Transverse colon (tissue), 4 donors: Measurements from ENCODE around the gene CHMP6. TPM values are rescaled to one million over a fixed set of nuclear protein-coding genes. Genes with fewer than 3 reads are reported as not detected.

Experiments
- DNase-seq: peaks from one replicate; pipeline ENCODE4 v3.0.0-alpha.2; 2019
- H3K27ac ChIP-seq, 4 donors: fragments of 200-600 bp; sonication (generic); 2 replicates each; pipeline ENCODE4 v1.5.1; 2016 to 2018; ENCODE audit warnings: inconsistent platforms in 4 of 4
- H3K27me3 ChIP-seq: fragments of 200-600 bp; sonication (generic); 2 replicates; pipeline ENCODE4 v1.5.1; 2017; ENCODE audit warnings: inconsistent platforms
- H3K36me3 ChIP-seq, 4 donors: fragments of 200-600 bp; sonication (generic); 2 replicates each; pipeline ENCODE4 v1.5.1; 2017 to 2019; ENCODE audit warnings: inconsistent platforms in 4 of 4
- H3K4me1 ChIP-seq, 4 donors: fragments of 200-600 bp; sonication (generic); 2 replicates each; pipeline ENCODE4 v1.5.1; 2017 to 2020; ENCODE audit warnings: inconsistent platforms in 4 of 4
- H3K4me3 ChIP-seq, 4 donors: fragments of 200-600 bp; sonication (generic); 1 replicate in 1 of 4; 2 replicates in 3 of 4; pipeline versions ENCODE4 v1.5.1 to v1.6.1; 2017 to 2019; ENCODE audit warnings: inconsistent platforms in 4 of 4
- H3K9me3 ChIP-seq, 2 donors: fragments of 200-600 bp; sonication (generic); 2 replicates each; pipeline ENCODE4 v1.5.1; 2017 to 2019; ENCODE audit warnings: inconsistent platforms in 2 of 2
- EP300 ChIP-seq: sonication (generic); formaldehyde crosslinking; IDR thresholded peaks from one replicate; pipeline ENCODE4 v1.6.1; 2017; ENCODE audit warnings: antibody characterized with exemption, low read depth
- POLR2A ChIP-seq: fragments of 450-650 bp; IDR thresholded peaks from one replicate; pipeline ENCODE4 v1.6.1; 2016; ENCODE audit warnings: antibody characterized with exemption, mild to moderate bottlenecking, moderate library complexity
- POLR2AphosphoS5 ChIP-seq, 3 donors: sonication (generic); formaldehyde crosslinking; IDR thresholded peaks; one replicate each; pipeline ENCODE4 v1.6.1; 2016; ENCODE audit warnings: antibody characterized with exemption in 3 of 3
- WGBS, 2 donors: methylation state at CpG; one replicate each; pipeline ENCODE4 v1.1.5; 2018; ENCODE audit warnings: low coverage in 1 of 2; 5-methylcytosine and 5-hydroxymethylcytosine counted together
- in situ Hi-C, 4 donors: fragments of 200-750 bp; cut with MboI; loops; one replicate each; pipeline versions ENCODE4 v1.15.0 to v1.15.1; 2017; ENCODE audit warnings: low sequenced_read_pairs in 3 of 4, low pct_ligation_motif_present in 1 of 4, low pct_unique_long_range_greater_than_20kb in 1 of 4
- intact Hi-C: fragments of 100-400 bp; cut with DNase I; formaldehyde crosslinking; loops from one replicate; pipeline ENCODE4 v1.15.1; 2023; ENCODE audit warnings: low total_unique reads
- total RNA-seq, 4 donors: library from RNA; depleted of rRNA; stranded (reverse); fragments of >200 nt; gene quantifications; one replicate each; pipeline ENCODE4 v1.1.0, GENCODE V29; 2016
- TF ChIP-seq, protein P1 (sequence below), 5 experiments: fragments of 200-600 bp in 3 of 5; fragments of 450-650 bp in 2 of 5; sonication (generic) in 3 of 5; IDR thresholded peaks; 1 replicate in 2 of 5; 2 replicates in 3 of 5; pipeline ENCODE4 v1.5.1; 2016 to 2017; ENCODE audit warnings: antibody characterized with exemption in 5 of 5, inconsistent platforms in 3 of 5, mild to moderate bottlenecking in 2 of 5, moderate library complexity in 1 of 5

CHMP6 gene
- total RNA-seq, 4 donors from 2014 or later = 38.6 to 107 (median 41.7) TPM

DNA sequence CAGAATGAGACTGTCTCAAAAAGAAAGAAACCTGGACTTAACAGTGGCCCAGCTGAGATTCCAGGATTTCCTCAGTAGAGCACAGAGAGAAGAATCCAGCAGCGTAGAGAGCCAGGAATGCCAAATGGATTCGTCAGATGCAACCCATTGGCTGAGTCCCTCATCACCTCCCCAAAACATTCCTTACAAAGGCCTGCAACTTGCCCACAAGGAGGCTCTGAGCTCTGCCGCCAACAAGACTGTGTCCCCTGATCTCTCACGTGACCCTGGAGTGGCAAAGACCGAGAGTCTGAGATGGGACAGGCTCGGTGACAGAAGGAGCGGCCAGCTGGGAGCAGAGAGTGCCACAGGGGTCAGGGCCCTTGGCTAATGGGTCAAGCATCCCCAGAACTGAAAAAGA lies 6.9 kb upstream of the CHMP6 start:
- H3K4me1 ChIP-seq = peaks cover 3 to 23% (median 22%) of the 10 kb centered on the region in 4 donors
- H3K4me3 ChIP-seq = no peak overlapping the region
- no peak for TF ChIP-seq EP300
- TF ChIP-seq, protein P1, sequence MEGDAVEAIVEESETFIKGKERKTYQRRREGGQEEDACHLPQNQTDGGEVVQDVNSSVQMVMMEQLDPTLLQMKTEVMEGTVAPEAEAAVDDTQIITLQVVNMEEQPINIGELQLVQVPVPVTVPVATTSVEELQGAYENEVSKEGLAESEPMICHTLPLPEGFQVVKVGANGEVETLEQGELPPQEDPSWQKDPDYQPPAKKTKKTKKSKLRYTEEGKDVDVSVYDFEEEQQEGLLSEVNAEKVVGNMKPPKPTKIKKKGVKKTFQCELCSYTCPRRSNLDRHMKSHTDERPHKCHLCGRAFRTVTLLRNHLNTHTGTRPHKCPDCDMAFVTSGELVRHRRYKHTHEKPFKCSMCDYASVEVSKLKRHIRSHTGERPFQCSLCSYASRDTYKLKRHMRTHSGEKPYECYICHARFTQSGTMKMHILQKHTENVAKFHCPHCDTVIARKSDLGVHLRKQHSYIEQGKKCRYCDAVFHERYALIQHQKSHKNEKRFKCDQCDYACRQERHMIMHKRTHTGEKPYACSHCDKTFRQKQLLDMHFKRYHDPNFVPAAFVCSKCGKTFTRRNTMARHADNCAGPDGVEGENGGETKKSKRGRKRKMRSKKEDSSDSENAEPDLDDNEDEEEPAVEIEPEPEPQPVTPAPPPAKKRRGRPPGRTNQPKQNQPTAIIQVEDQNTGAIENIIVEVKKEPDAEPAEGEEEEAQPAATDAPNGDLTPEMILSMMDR (IDR thresholded peaks at IDR 0.05) = peak in 2 of 5 experiments; percentile 14 to 32
- TF ChIP-seq POLR2AphosphoS5 (IDR thresholded peaks at IDR 0.05) = peak in 1 of 3 donors; percentile 24
- TF ChIP-seq POLR2A = no peak
- no peak for DNase-seq
- no peaks in the 10 kb centered on the region for H3K9me3 ChIP-seq
- in situ Hi-C loops (loop anchor here in 2 of 4 donors (10.0 kb wide), 2 partner anchors 550 to 560 kb away; no protein-coding TSS in a partner anchor), intact Hi-C loops (loop anchor here (5.0 kb wide), 2 partner anchors 48 to 122 kb away; no protein-coding TSS in a partner anchor)
- 57% methylated on average over 7 of the region's 7 CpGs; no CpG with 5 or more reads in 1 of the 2 donors for WGBS, 2 donors
- H3K27ac ChIP-seq = peak overlapping the region; percentile 41 to 64 (median 59)
- peaks cover 16% of the 10 kb centered on the region for H3K27me3 ChIP-seq
- no peaks in the 10 kb centered on the region for H3K36me3 ChIP-seq

DNA sequence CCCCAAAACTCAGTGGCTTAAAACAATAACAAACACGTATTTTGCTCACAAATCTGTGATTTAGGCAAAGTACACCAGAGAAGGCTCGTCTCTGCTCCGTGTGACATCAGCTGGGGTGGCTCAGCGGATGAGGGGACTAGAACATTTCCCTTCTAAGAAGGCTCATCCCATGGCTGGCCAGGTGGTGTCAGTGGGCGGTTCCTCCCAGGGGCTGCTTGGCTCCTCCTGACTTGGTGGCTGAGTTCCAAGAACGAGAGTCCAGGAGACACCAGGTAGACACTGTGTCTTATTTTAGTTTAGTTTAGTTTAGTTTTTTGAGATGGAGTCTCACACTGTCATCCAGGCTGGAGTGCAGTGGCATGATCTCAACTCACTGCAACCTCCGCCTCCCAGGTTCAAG lies 5.6 kb upstream of the CHMP6 start:
- no peak for DNase-seq
- TF ChIP-seq POLR2AphosphoS5 (IDR thresholded peaks at IDR 0.05) = no peak
- no peak for TF ChIP-seq EP300
- TF ChIP-seq, protein P1 (IDR thresholded peaks at IDR 0.05) = no peak
- TF ChIP-seq POLR2A = no peak
- Histone ChIP-seq H3K4me3 (no peak overlapping the region), H3K9me3 (no peaks in the 10 kb centered on the region), H3K4me1 (peaks cover 5 to 24% (median 21%) of the 10 kb centered on the region in 4 donors), H3K27me3 (peaks cover 12% of the 10 kb centered on the region), H3K36me3 (no peaks in the 10 kb centered on the region), H3K27ac (no peak overlapping the region)
- intact Hi-C loops = loop anchor here (5.0 kb wide), 1 partner anchor 46 kb away; no protein-coding TSS in a partner anchor
- in situ Hi-C loops = loop anchor here in 2 of 4 donors (10.0 kb wide), 2 partner anchors 551 to 561 kb away; no protein-coding TSS in a partner anchor
- WGBS, 2 donors = 70 to 100% methylated on average over 1 to 7 of the region's 7 CpGs

DNA sequence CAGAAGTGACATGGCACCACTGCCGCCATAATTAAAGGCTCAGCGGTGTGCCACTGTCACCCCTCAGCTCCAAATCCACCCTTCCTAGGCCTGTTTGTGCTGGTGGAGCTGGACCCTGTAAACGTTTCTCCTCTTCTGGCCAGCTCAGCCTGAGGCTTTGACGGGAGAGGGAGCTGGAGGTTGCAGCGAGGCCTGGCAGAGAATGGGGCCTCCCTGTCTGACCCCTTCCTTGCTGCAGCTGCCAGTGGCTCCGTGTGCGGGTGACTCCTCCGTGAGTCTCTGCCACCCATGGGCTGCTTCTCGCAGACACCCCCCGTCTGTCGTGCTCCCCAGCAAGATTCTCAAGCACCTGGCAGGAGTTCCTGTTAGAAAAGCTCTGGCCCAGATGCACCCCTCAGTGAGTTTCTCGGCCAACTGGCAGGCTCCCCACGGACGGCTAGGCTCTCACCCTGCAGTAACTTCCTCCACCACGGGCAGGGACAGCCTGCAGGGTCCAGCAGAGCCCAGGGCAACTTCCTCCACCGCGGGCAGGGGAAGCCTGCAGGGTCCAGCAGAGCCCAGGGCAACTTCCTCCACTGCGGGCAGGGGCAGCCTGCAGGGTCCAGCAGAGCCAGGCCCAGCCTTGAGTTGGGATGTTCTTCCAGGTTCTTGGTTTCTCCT lies 4.7 kb upstream of the CHMP6 start:
- DNase-seq = no peak
- H3K27ac ChIP-seq = peak overlapping the region in 3 of 4 donors; percentile 12 to 21 (median 15)
- TF ChIP-seq POLR2AphosphoS5 (IDR thresholded peaks at IDR 0.05) (no peak), EP300 (no peak), POLR2A (no peak)
- TF ChIP-seq, protein P1 (IDR thresholded peaks at IDR 0.05) = no peak
- 69% methylated on average over 18 of the region's 18 CpGs; no CpG with 5 or more reads in 1 of the 2 donors for WGBS, 2 donors
- no peak overlapping the region for H3K4me3 ChIP-seq
- H3K36me3 ChIP-seq = no peaks in the 10 kb centered on the region
- H3K27me3 ChIP-seq = peaks cover 3% of the 10 kb centered on the region
- H3K4me1 ChIP-seq = peaks cover 3 to 22% (median 16%) of the 10 kb centered on the region in 4 donors
- in situ Hi-C loops (loop anchor here in 2 of 4 donors (10.0 kb wide), 2 partner anchors 552 to 562 kb away; no protein-coding TSS in a partner anchor), intact Hi-C loops (loop anchor here (5.0 kb wide), 1 partner anchor 45 kb away; no protein-coding TSS in a partner anchor)
- H3K9me3 ChIP-seq = no peaks in the 10 kb centered on the region

DNA sequence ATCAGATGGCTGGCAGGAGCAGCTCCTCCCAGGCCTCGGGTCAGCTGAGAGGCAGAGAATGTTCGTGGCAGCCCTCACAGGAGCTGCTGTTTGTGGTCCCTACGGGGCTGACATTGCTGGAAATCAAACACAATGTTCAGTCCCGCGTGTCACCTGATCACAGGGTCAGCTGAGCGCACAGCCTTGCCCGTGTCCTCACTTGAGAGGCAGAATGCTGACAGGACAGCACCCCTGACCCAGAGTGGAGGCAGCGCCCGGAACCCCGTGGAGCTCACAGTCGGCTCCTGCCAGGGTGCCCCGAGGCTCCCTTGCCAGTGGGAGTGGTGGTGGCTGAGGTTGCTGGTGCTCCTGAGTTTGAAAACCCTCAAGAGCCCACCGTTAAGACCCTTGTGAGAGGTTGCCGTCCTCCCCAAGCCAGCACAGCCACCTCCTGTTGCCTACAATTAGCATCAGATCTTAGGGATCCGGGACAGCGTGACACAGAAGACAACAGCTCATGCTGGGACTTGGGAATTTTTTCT lies 3.6 kb upstream of the CHMP6 start:
- H3K27ac ChIP-seq = peak overlapping the region in 1 of 4 donors; percentile 34
- TF ChIP-seq EP300 (no peak), POLR2AphosphoS5 (IDR thresholded peaks at IDR 0.05) (no peak), POLR2A (no peak)
- TF ChIP-seq, protein P1 (IDR thresholded peaks at IDR 0.05) = no peak
- no peak overlapping the region for H3K4me3 ChIP-seq
- in situ Hi-C loops = loop anchor here in 2 of 4 donors (10.0 kb wide), 2 partner anchors 553 to 563 kb away; no protein-coding TSS in a partner anchor
- H3K36me3 ChIP-seq = no peaks in the 10 kb centered on the region
- WGBS, 2 donors = 74% methylated on average over 16 of the region's 16 CpGs; no CpG with 5 or more reads in 1 of the 2 donors
- peaks cover 6 to 29% (median 23%) of the 10 kb centered on the region in 4 donors for H3K4me1 ChIP-seq
- H3K9me3 ChIP-seq = no peaks in the 10 kb centered on the region
- no peak for DNase-seq
- H3K27me3 ChIP-seq = no peaks in the 10 kb centered on the region
- intact Hi-C loops = loop anchor here (2.0 to 5.0 kb wide), 2 partner anchors 44 to 113 kb away; no protein-coding TSS in a partner anchor
